ENCODE results near the gene MAN1B1. TPM values are rescaled to one million over a fixed set of nuclear protein-coding genes. Genes with fewer than 3 reads are reported as not detected.

The MAN1B1 gene
- total and polyA plus RNA-seq, 4 donors: 19.9 to 31.8 (median 26.5) TPM

DNA sequence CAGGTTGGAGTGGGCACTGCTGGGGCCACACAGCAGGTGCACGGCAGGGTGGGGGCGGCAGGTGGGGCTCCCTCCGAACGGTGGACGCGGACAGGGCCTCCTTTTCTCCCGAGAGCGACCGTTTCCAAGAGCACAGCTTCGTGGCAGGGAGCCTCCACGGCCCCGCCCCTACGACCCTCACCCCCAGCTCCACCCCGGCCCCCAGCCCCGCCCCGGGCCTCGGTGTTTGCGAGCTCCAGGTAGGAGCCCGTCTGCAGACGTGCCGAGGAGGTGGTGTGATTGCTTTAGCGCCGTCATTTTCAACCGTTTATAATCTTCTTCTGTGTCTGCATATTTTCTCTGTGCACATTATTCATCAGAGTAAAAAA, 61.0 kb downstream of the MAN1B1 start (continued):
- TF ChIP-seq, protein P1, sequence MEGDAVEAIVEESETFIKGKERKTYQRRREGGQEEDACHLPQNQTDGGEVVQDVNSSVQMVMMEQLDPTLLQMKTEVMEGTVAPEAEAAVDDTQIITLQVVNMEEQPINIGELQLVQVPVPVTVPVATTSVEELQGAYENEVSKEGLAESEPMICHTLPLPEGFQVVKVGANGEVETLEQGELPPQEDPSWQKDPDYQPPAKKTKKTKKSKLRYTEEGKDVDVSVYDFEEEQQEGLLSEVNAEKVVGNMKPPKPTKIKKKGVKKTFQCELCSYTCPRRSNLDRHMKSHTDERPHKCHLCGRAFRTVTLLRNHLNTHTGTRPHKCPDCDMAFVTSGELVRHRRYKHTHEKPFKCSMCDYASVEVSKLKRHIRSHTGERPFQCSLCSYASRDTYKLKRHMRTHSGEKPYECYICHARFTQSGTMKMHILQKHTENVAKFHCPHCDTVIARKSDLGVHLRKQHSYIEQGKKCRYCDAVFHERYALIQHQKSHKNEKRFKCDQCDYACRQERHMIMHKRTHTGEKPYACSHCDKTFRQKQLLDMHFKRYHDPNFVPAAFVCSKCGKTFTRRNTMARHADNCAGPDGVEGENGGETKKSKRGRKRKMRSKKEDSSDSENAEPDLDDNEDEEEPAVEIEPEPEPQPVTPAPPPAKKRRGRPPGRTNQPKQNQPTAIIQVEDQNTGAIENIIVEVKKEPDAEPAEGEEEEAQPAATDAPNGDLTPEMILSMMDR (IDR thresholded peaks at IDR 0.05; ENCODE audit: low read depth, low read length, missing input control): no peak
- no peak for TF ChIP-seq RAD21 (IDR thresholded peaks at IDR 0.05)

DNA sequence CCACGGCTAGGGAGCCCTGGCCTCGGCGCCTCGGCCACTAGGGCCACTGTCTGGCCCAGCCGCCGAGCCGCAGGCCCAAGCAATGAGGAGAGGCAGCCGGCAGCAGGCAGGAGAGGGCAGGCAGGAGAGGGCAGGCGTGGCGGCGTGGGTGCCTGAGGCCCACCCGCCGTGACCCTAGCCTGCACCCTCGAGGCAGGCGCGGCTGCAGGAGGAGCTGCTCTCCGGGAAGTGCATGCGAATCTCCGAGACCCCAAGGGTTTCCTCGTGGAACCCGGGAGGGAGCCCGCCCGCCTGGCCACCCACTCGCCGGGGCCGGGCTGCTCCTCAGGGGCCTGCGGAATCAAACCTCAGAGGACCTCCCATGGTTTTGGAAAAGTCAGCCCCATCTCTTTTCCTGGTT, 61.5 kb downstream of the MAN1B1 start:
- no peak overlapping the region for H3K4me3 ChIP-seq (ENCODE audit: low read depth in 1 of 3, low read length in 3 of 3)
- H3K36me3 ChIP-seq (ENCODE audit: control insufficient read depth in 4 of 4, insufficient read depth in 3 of 4, low read depth in 1 of 4, low read length in 3 of 4): no peaks in the 10 kb centered on the region
- H3K4me1 ChIP-seq (ENCODE audit: control insufficient read depth in 4 of 4, insufficient read depth in 4 of 4, low read length in 3 of 4): no peaks in the 10 kb centered on the region
- no peak for DNase-seq (ENCODE audit: low spot score)
- no peak overlapping the region for H3K27ac ChIP-seq (ENCODE audit: low read depth in 1 of 2, low read length in 2 of 2)
- peaks cover 0 to 5% (median 3%) of the 10 kb centered on the region in 4 donors for H3K27me3 ChIP-seq (ENCODE audit: control insufficient read depth in 4 of 4, insufficient read depth in 4 of 4, low read length in 3 of 4)
- 74% methylated on average over 27 of the region's 27 CpGs for WGBS
- H3K9me3 ChIP-seq (ENCODE audit: control insufficient read depth in 4 of 4, low read length in 3 of 4): no peaks in the 10 kb centered on the region
- TF ChIP-seq, protein P1 (IDR thresholded peaks at IDR 0.05; ENCODE audit: low read depth, low read length, missing input control): no peak
- TF ChIP-seq FOXA1 (IDR thresholded peaks at IDR 0.05): no peak
- TF ChIP-seq, protein P2, sequence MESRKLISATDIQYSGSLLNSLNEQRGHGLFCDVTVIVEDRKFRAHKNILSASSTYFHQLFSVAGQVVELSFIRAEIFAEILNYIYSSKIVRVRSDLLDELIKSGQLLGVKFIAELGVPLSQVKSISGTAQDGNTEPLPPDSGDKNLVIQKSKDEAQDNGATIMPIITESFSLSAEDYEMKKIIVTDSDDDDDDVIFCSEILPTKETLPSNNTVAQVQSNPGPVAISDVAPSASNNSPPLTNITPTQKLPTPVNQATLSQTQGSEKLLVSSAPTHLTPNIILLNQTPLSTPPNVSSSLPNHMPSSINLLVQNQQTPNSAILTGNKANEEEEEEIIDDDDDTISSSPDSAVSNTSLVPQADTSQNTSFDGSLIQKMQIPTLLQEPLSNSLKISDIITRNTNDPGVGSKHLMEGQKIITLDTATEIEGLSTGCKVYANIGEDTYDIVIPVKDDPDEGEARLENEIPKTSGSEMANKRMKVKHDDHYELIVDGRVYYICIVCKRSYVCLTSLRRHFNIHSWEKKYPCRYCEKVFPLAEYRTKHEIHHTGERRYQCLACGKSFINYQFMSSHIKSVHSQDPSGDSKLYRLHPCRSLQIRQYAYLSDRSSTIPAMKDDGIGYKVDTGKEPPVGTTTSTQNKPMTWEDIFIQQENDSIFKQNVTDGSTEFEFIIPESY (IDR thresholded peaks at IDR 0.05): no peak
- TF ChIP-seq YY1 (IDR thresholded peaks at IDR 0.05): no peak
- TF ChIP-seq HNF4A (conservative IDR thresholded peaks at IDR 0.05): no peak
- no peak for TF ChIP-seq RAD21 (IDR thresholded peaks at IDR 0.05)
- TF ChIP-seq RXRA (IDR thresholded peaks at IDR 0.05): no peak
- TF ChIP-seq NR2F2 (IDR thresholded peaks at IDR 0.05): no peak
- no peak for TF ChIP-seq TAF1 (conservative IDR thresholded peaks at IDR 0.05)
- TF ChIP-seq SP1 (IDR thresholded peaks at IDR 0.05): no peak
- no peak overlapping the region for H3K9ac ChIP-seq (ENCODE audit: low read depth in 1 of 2, low read length in 2 of 2)

DNA sequence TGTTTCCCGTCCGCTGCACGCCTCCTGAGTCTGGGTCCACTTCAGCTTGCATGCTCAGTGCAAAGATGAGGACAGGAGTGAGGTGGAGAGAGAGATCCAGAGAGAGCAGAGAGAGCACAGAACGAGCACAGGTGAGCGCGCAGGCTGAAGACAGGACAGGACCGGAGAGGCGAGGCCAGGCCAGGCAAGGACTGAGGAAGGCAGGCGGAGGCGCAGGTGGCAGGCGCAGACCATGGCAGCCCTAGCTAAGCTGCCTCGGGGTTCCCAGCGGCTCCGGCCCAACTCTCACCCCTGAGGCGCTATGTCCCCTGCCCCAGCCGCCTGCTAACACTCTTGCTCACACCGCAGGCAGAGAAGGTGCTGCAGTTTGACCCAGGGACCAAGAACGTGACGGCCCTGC, 61.9 kb downstream of the MAN1B1 start:
- Histone ChIP-seq H3K9ac (ENCODE audit: low read depth in 1 of 2, low read length in 2 of 2) (no peak overlapping the region), H3K4me3 (ENCODE audit: low read depth in 1 of 3, low read length in 3 of 3) (no peak overlapping the region), H3K36me3 (ENCODE audit: control insufficient read depth in 4 of 4, insufficient read depth in 3 of 4, low read depth in 1 of 4, low read length in 3 of 4) (no peaks in the 10 kb centered on the region), H3K27ac (ENCODE audit: low read depth in 1 of 2, low read length in 2 of 2) (no peak overlapping the region), H3K4me1 (ENCODE audit: control insufficient read depth in 4 of 4, insufficient read depth in 4 of 4, low read length in 3 of 4) (no peaks in the 10 kb centered on the region), H3K27me3 (ENCODE audit: control insufficient read depth in 4 of 4, insufficient read depth in 4 of 4, low read length in 3 of 4) (peaks cover 0 to 5% (median 3%) of the 10 kb centered on the region in 4 donors), H3K9me3 (ENCODE audit: control insufficient read depth in 4 of 4, low read length in 3 of 4) (no peaks in the 10 kb centered on the region)
- DNase-seq (ENCODE audit: low spot score): no peak
- TF ChIP-seq GABPA (IDR thresholded peaks at IDR 0.05 in 1 of 2, conservative IDR thresholded peaks at IDR 0.05 in 1 of 2): no peak
- TF ChIP-seq, protein P1 (IDR thresholded peaks at IDR 0.05; ENCODE audit: low read depth, low read length, missing input control): no peak
- WGBS: 83% methylated on average over 19 of the region's 19 CpGs
